ENCODE results near the gene EIF2B4.
"Not testable (repeated sequence)": the region's sequence is repeated elsewhere in the genome, so short reads cannot be mapped to it uniquely, and the experiment has no call there.

Gene EIF2B4

DNA sequence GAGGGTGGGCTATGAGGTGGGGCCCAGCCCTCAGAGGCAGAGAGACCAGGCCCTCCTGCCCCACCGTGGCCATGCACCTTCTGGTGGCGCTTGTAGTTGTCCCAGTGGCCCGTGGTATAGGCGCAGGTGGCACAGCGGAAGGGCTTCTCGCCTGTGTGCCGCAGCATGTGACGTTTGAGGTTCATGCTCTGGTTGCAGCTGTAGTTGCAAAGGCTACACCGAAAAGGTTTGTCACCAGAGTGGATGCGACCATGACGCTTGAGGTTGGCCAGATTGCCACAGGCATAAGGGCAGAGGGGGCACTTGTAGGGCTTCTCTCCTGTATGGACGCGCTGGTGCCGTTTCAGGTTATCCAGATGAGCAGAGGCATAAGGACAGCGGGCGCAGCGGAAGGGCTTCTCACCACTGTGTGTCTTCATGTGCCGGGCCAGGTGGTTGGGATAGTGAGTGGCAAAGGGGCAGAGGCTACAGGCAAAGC, 7.5 kb upstream of the EIF2B4 start:
- DNase-seq (ENCODE audit: low read depth in 2 of 2), result no peak

DNA sequence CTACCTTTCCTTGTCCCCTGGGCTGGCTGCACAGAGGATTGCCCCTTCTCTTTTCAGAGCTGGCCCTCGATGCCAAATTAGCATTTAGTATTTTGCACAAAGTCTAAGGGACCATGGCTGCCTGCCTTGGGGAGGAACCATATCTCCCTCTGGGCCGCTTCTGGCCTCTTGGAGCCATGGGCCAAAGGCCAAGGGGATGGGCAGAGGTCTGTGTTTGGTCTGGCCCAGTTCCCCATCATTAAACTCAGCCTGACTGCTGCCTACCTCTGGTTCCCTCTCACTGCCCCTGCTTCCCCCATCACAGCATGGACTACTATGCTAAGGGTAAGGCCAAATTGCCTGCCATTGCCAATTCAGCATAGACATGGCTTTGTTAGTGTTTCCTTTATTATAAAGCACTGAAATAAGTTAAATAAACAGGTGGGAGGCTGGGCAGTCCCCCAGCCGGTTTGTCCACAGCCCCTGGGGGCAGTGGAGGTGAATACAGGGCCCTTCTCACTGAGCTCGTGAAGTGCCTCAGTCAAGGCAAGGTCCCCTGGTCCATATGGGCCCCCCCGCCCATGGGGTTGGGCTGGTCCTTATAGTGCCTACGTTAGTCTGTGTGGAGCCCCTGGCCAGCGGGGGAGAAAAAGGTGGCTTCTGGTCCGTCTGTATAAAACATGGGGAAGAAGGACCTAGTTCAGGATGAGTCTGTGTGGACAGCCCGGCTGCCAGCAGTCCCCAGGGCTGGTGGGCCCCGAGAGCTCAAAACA, 6.9 kb upstream of the EIF2B4 start:
- no peak for DNase-seq (ENCODE audit: low read depth in 2 of 2)

DNA sequence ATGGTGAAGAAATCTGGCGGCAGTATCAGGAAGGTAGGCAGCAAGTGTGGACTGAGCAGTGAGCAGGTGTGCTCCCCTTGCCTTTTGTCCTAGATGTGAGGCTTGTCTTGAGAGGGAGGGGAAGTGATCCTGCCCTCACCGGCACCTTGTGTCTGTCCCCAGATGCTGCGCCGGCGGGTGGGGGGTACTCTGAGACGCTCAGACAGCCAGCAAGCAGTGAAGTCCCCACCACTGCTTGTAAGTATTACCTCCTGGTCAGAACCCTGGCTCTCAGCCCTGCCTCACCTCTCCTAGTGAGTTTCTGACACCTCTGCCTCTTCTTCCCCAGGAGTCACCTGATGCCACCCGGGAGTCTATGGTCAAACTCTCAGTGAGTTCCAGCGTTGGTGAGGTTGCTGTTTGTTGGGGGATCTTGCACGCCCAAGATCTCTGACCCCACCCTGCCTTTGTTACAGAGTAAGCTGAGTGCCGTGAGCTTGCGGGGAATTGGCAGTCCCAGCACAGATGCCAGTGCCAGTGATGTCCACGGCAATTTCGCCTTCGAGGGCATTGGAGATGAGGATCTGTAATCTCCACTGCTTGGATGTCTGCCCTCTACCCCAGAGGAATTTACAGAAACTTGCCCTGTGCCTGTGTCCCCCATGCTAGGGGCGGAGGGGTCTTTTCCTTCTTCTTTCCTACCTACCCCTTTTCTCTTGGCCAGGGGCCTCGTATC, 6.2 kb upstream of the EIF2B4 start:
- DNase-seq (ENCODE audit: low read depth in 2 of 2), result no peak

DNA sequence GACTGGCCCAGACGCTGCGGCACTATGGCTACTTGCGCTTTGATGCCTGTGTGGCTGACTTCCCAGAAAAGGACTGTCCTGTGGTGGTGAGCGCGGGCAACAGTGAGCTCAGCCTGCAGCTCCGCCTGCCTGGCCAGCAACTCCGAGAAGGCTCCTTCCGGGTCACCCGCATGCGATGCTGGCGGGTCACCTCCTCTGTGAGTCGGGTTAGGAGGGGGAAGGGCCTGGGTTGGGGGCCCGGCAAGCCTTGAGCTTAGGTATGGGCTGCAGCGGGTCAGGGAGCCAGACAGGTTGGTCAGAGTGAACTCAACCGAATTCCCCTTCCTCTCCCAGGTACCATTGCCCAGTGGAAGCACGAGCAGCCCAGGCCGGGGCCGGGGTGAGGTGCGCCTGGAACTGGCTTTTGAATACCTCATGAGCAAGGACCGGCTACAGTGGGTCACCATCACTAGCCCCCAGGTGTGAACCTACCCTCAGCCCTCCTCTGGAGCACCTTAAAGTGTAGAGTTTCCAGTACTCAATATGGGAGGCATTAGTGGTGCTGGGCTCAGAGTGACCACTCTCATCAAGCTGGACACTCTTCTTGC, 5.5 kb upstream of the EIF2B4 start:
- no peak for DNase-seq (ENCODE audit: low read depth in 2 of 2)

DNA sequence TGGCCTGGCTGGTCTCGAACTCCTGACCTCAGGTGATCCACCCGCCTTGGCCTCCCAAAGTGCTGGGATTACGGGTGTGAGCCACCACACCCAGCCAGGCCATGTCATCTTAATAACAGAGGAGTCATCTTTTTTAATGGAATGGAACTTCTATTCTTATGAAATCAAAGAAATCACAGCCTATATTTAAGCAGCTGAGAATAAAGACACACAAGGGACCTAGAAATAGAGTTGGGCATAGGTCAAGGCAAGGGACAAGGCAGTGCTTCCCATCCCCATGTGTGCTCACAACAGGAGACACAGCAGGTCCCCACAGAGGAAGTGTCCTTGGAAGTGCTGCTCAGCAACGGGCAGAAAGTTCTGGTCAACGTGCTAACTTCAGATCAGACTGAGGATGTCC, 3.4 kb upstream of the EIF2B4 start:
- DNase-seq (ENCODE audit: low read depth in 2 of 2), result no peak

DNA sequence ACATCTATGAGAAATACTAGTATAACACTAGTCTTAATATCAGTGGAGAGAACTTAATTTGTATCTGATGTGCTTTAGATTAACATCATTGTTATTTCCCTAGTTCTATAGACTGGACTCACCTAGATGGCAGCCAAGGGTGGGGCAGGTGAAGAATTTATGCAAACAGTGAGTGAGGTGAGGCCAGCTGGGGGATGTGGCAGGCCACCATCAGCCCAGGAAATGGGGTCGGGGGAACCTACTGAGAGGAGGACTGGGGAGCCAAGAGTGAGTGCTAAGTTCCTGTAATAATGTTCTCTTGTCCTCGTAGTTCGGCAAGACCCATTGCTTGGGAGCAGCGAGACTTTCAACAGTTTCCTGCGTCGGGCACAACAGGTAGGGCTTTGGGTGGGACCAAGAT, 2.8 kb upstream of the EIF2B4 start:
- no peak for DNase-seq (ENCODE audit: low read depth in 2 of 2)

GRCh38 chr2:27370816-27371620, 880 bp upstream of the EIF2B4 start:
- DNase-seq (ENCODE audit: low read depth in 2 of 2), result no peak

DNA sequence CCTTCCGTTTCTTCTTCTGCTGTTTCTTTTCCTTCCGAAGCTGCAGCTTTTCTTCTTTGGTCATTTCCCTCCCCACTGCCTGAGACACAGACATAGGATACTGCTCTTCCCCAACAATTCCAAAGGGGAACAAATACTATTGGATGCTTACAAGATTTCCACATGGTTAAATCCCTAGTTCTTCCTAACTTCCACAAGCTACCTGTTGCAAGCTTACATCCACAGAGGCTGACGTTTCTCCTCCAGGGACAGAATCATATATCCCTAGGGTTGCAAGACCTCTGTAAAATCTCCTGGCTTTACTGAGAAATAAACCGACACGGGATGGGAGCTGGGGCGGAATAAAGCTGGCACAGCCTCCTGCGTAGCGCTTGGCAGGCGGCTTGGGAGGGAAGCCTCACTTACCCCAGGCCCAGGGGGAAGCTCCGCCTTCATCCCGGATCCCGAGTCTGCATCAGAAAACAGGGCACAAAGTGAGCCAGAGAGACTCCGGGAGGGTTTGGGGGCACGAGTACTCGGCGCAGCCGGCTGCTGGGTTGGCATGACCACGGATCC, 590 bp downstream of the EIF2B4 start:
- DNase-seq (ENCODE audit: low read depth in 2 of 2), result no peak

DNA sequence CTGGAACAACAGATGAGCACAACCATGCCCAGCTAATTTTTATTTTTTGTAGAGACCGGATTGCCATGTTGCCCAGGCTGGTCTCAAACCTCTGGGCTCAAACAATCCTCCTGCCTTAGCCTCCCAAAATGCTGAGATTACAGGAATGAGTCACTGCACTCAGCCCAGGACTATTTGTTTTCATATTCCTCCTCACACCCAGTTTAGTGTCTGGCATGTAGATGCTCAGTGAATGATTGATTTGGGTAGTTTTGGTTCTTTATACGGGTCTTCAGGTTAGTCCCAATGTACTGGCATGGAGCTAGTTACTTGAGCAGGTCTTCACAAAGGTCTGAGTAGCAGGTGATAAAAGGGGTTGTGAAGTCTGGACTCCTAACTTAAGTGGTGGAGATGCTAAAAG, 6.2 kb downstream of the EIF2B4 start:
- DNase-seq (ENCODE audit: low read depth in 2 of 2), result no peak

DNA sequence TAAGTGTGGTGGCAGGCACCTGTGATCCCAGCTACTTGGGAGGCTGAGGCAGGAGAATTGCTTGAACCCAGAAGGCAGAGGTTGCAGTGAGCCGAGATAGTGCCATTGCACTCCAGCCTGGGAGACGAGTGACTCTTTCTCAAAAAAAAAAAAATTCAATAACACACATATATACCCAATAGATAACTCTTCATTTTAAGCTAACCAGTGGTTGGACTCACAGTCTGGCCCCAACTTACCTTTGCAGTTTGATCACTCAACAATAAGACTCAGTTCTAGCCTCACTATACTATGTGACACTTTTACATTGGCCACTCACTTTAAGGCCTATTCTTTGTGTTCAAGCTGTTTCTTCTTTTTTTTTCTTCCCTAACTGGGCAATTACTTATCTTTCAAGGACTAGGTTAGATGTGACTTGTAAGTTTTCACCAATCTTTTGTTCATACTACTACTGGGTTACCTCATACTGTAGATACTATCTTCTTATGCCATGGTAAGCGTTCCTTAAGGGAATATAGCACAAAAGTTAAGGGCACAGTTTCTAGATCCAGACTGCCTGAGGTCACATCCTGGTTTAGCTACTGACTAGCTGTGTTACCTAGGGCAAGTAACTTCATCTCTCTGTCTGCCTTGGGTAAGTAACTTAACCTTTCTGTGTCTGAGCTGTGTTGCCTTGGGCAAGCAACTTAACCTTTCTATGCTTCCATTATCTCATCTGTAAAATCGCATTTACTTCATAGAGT, 7.3 kb downstream of the EIF2B4 start:
- no peak for DNase-seq (ENCODE audit: low read depth in 2 of 2)

DNA sequence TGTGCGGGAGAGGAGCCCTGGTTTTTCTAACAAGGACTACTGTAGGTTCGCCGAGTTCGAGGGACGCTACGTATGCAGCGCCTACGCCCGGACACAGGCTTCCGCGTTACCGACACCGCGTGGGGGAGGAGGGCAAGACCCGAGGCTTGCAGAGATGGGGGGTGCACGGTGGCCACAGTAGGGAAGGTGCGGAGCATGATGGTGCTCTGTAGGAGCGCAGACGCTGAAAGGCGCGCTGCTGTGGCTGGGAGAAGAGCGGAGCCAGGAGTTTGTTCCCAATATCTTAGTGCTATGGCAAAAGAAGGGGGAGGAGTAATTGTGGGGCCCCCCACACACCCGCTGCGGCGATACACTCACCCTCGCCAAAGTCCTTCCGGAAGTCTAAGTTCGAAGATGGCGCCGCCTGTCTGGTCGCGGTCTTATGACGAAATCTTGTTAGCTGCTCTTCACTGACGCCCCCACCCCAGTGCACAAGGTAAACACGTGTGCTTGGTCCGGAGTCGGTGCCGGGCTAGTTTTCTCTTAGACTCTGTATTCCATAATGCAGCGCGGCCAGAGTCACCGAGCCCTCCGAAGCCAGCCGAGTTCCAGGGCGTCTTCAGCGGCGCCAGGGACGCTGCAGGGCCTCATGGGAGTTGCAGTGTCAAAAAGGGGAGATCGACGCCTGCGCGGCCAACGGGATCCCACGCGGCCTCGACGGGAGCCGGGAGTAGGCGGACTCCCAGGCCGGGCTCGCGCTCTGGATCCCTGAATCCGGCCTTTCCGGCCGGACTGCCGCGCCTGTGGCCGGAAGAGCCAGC, 13.6 kb downstream of the EIF2B4 start, which contains the start of gene GTF3C2:
Gene GTF3C2 (minus strand): TSS at position 383 of the 800 bp plus-strand sequence. CDS start 13,210 bp downstream, outside the sequence.
- DNase-seq (ENCODE audit: low read depth in 2 of 2), result peak; percentile 80 to 90

- DNase-seq (ENCODE audit: low read depth in 2 of 2), result no peak
Observed at GRCh38 chr2:27356056-27356381, 14.1 kb downstream of the EIF2B4 start.

GRCh38 chr2:27354597-27354927, 15.6 kb downstream of the EIF2B4 start:
- DNase-seq (ENCODE audit: low read depth in 2 of 2), result no peak

DNA sequence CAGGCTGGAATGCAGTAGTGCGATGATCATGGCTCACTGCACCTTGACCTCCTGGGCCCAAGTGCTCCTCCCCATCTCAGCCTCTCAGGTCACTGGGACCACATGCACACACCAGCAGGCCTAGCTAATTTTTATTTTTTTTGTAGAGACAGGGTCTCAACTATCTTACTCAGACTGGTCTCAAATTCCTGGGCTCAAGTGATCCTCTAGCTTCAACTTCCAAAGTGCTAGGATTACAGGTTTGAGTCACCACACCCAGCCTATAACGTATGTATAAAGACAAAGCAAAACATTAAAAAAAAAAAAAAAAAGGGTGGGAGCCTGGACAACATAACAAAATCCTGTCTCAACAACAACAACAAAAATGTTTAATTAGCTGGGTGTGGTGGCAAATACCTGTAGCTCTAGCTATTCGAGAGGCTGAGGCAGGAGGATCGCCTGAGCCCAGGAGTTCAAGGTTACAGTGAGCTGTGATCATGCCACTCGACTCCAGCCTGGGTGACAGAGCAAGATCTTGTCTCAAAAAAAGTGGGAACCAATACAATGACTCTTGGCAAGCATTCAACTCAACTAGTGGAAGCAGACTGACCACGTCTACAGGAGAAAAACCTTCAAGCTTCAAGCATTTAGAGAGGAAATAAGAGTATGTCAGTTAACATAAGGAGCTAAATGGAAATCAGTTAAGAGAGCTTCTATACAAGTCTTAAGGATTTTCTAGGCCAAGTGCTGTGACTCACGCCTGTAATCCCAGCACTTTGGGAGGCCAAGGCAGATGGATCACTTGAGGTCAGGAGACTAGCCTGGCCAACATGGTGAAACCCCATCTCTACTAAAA, 16.2 kb downstream of the EIF2B4 start:
- no peak for DNase-seq (ENCODE audit: low read depth in 2 of 2)

DNA sequence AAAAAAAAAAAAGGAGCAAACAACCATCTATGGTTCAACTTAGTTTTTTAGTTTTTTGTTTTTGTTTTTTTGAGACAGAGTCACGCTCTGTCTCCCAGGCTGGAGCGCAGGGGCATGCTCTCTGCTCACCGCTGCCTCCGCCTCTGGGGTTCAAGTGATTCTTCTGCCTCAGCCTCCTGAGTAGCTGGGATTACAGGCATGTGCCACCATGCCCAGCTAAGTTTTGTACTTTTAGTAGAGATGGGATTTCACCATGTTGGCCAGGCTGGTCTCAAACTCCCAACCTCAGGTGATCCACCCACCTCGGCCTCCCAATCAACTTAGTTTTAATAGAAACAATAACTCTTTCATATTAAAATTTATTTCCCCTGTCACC, 16.8 kb downstream of the EIF2B4 start:
- DNase-seq (ENCODE audit: low read depth in 2 of 2), result not testable (repeated sequence)

DNA sequence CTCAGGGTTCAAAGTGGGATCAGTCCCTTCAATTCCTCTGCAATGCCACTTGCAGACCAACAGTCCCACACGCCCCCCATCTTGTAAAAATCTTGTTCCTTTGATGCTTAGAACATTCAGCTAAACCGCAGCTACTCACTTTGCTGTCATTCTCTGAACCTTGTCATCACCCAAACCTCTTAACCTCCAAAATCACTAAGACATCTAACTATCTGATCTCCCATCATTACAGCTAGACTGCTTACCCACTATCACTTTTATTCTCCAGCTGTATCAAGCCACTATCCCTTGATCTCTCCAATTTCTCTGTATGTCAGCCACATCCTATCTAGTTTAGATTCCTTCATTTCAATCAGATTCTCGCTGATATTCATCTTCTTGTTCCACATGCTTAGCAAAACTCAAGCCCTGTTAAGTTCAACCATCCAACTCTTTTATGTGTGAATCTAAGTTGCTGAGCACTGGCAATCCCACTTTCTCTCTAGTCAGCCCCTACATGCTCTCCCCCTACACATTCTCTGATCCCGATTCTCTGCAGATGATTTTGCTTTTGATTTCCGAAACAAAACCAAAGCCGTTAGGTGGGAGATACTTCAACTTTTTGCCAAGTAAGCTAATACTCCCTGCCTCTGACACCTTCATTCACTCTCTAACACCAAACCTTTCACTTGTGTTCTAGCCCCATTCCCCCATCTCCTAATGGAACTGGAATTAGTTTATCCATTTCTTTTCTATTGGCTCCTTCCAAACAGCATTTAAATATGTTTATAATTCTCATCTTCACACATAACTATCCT, 18.1 kb downstream of the EIF2B4 start:
- DNase-seq (ENCODE audit: low read depth in 2 of 2), result no peak

DNA sequence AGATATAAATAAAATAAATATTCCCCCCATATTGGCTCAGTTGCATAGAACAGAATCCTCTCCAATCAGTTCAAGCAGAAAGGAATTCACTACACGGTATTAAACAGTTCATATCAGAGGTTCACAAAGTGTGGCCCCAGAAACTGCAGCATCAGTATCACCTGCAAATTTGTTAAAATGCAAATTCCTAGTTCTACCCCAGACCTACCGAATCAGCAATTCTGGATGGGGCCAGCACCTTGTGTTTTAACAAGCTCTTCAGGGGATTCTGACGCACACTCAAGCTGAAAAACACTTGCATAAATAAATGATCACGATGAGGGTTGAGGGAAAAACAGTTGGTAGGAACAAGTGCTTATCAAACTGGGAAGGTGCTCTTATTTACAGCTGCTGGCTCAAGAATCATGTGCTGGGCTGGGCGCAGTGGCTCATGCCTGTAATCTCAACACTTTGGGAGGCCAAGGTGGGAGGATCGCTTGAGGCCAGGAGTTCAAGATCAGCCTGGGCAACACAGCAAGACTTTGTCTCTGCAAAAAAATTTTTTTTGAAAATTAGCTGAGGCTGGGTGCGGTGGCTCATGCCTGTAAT, 19.9 kb downstream of the EIF2B4 start:
- DNase-seq (ENCODE audit: low read depth in 2 of 2), result no peak

DNA sequence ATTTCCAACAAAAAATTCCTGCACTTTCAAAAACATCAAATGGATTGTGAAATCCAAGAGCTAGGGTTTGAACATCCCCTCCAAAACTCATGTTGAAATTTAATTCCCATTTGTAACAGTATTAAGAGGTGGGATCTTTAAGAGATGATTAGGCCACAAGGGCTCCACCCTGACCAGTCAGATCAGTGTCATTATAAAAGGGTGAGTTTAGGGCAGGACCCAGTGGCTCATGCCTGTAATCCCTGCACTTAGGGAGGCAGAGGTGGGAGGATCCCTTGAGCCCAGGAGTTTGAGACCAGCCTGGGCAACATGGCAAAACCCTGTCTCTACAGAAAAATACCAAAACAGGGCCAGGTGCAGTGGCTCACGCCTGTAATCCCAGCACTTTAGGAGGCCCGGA, 22.5 kb downstream of the EIF2B4 start:
- no peak for DNase-seq (ENCODE audit: low read depth in 2 of 2)

All from activated CD4-positive, alpha-beta T cell treated with anti-CD3 and anti-CD28 coated beads for 24 hours (primary cell).